GM12864 (cell line): ENCODE measurements around the gene SSR4.

Experiments used
- DNase-seq: peaks from one replicate; pipeline ENCODE4 v3.0.0-alpha.2; 2011; ENCODE audit warnings: low read depth
- H3K4me3 ChIP-seq: 2 replicates; pipeline ENCODE4 v1.5.1; 2011; ENCODE audit warnings: mild to moderate bottlenecking, low read depth, low read length, control low read depth
- TF ChIP-seq, protein P1 (sequence below): IDR thresholded peaks from 2 replicates; pipeline ENCODE4 v1.5.1; 2011; ENCODE audit warnings: low read depth, mild to moderate bottlenecking, moderate library complexity, low read length, control low read depth, inconsistent platforms; ENCODE audit errors: missing control alignments

SSR4 gene

DNA sequence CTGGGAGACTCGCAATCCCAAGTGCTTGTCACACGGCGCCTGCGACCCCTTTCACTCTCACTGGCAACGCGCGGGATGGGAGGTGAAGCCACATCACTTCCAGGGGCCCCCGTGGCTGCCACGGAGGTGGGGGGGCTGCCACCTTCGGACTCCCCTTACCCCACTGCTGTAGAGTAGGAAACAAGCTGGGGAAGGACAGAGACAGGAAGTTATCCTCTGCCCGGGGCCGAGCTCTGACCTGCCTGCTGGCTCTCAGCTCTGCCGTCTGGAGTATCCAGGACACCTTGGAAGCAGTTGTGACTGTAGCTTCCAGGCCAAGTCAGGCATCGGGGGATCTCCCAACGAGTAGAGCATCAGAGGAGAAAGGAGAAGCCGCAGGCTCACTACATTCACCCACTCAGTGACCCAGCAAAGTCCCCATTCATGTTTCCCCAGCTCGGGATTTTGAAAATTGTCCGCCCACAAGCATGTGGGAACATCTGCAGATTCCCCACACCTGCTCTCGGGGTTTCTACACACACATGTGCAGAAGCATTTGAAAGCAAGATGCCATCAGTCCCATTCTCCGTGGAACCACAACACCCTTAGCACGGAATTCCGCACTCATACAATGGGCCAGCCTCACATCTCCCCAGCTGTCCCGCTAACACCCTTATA, 25.0 kb downstream of the SSR4 start:
- no peak overlapping the region for H3K4me3 ChIP-seq
- TF ChIP-seq, protein P1, sequence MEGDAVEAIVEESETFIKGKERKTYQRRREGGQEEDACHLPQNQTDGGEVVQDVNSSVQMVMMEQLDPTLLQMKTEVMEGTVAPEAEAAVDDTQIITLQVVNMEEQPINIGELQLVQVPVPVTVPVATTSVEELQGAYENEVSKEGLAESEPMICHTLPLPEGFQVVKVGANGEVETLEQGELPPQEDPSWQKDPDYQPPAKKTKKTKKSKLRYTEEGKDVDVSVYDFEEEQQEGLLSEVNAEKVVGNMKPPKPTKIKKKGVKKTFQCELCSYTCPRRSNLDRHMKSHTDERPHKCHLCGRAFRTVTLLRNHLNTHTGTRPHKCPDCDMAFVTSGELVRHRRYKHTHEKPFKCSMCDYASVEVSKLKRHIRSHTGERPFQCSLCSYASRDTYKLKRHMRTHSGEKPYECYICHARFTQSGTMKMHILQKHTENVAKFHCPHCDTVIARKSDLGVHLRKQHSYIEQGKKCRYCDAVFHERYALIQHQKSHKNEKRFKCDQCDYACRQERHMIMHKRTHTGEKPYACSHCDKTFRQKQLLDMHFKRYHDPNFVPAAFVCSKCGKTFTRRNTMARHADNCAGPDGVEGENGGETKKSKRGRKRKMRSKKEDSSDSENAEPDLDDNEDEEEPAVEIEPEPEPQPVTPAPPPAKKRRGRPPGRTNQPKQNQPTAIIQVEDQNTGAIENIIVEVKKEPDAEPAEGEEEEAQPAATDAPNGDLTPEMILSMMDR: no peak
- DNase-seq: no peak

DNA sequence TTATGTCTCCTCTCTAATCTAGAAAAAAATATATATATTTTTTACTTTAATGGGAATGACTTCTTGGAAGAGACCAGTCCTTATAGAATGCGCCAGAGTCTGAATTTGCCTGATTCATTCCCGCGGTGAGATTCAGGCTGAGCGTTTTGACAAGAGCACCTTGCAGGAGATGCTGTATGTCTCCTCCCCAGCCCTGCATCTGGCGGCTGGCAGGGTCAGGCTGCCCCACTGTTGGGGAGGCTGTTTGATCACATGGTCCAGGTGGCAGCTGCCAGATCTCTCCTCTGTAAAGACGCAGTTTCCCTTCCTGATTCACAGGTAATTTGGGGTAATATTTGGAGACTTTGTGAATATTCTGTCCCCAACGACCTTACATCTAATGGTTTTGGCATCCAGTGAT, 26.1 kb downstream of the SSR4 start:
- H3K4me3 ChIP-seq: no peak overlapping the region
- TF ChIP-seq, protein P1: no peak
- no peak for DNase-seq

DNA sequence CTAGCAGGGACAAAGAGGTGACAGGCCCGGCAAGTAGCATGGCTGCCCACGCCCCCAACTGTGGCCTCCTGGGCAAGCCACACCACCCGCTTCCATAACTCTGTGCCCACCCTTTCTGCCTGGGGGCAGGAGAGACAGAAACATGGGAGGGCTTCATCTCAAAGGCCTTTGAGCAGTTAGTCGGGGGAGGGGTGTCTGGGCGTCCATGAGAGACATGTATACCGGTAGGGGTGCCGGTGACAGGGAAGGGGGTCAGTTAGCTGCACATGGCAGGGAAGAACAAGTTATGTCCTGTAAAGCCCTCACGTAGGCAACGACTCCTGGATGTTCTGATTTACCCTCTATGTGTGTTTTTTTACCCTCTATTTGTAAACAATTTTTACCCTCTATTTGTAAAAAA, 26.6 kb downstream of the SSR4 start:
- TF ChIP-seq, protein P1: no peak
- DNase-seq: no peak

DNA sequence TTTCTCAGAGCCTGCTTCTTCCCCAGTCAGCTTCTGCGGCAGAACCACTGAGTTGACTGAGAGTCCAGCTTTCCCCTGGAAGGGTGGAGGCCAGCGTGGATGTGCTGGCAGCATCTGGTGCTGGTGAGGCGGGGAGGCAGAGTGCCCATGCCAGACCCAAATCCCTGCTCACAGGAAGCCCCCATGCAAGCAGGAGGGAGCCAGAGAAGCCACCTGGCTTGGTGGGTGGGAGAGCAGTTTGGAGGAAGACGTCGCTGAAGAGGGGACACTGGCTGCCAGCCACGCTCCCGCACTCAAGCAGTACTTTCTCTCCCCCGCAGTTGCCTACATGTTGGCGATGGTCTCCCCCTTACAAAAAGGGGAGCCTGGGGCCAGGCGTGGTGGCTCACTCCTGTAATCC, 29.9 kb downstream of the SSR4 start:
- TF ChIP-seq, protein P1: no peak
- no peak for DNase-seq
- H3K4me3 ChIP-seq: no peak overlapping the region

More for the DNA sequence above, 26.6 kb downstream of the SSR4 start:
- H3K4me3 ChIP-seq: no peak overlapping the region

DNA sequence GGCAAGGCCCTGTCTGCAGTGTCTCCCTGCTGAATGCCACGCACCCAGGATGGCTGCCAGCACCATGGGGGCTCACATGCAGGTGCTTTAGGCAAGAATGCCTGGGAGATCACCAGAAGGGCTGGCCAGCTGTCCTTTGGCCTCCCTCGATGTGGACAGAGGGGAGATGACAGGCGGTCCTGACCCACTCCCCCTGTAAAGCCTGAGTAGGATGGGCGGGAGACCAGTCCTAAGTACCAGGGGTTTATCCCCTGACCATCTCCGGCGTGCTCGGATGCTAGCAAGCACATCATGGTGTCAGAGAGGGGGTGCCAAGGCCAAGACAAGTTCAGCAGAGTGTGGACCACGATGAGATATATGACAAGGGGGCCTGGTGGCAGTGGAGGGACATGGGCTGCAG, 30.6 kb downstream of the SSR4 start:
- no peak overlapping the region for H3K4me3 ChIP-seq
- TF ChIP-seq, protein P1: no peak
- DNase-seq: no peak

DNA sequence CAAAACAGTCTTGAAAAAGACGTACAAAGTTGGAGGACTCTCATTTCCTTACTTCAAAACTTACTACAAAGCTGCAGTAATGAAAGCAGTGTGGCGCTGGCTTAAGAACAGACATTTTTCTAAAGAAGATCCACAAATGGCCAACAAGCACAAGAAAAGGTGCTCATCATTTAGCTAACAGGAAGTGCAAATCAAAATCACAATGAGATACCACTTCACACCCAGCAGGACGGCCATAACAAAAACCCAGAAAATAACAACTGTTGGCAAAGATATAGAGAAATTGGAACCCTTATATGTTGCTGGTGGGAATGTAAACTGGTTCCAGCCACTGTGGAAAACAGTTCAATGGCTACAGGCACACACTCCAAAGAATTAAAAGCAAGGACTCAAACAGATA, 32.5 kb downstream of the SSR4 start:
- TF ChIP-seq, protein P1: no peak
- DNase-seq: no peak
- H3K4me3 ChIP-seq: no peak overlapping the region

DNA sequence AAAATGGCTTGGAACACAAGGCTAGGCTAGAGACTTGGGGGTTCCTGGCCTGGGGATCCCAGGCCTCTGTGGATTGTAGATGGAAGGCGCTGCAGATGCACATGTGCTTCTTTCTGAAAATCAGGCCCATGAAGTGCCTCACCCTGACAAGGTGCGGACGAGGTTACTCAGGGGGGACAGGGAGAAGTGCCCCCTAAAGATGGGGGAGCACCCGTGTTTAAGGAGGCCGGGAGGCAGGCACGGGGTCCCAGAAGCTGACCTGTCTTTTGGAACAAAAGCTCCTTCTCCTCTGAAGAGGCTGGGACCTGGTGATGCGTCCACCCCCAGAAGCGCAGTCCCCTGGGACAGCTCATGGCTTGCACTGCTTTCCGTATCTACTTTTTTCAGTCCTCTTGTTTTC, 33.4 kb downstream of the SSR4 start:
- TF ChIP-seq, protein P1: no peak
- no peak overlapping the region for H3K4me3 ChIP-seq
- no peak for DNase-seq
